Coronary artery (tissue), 2 donors: ENCODE measurements around the gene SLC43A3.

Experiments
- DNase-seq: peaks from one replicate; pipeline ENCODE4 v3.0.0-alpha.2; 2017; ENCODE audit warnings: low spot score
- H3K27ac ChIP-seq, 2 donors: fragments of 200-600 bp; sonication (generic); one replicate each; pipeline ENCODE4 v1.5.1; 2016 to 2019
- H3K4me3 ChIP-seq: fragments of 200-600 bp; sonication (generic); 2 replicates; pipeline ENCODE4 v1.5.1; 2016; ENCODE audit warnings: mild to moderate bottlenecking, moderate library complexity
- TF ChIP-seq, protein P1 (sequence below): fragments of 200-600 bp; sonication (generic); IDR thresholded peaks from one replicate; pipeline ENCODE4 v1.5.1; 2019; ENCODE audit warnings: antibody characterized with exemption

Gene SLC43A3

DNA sequence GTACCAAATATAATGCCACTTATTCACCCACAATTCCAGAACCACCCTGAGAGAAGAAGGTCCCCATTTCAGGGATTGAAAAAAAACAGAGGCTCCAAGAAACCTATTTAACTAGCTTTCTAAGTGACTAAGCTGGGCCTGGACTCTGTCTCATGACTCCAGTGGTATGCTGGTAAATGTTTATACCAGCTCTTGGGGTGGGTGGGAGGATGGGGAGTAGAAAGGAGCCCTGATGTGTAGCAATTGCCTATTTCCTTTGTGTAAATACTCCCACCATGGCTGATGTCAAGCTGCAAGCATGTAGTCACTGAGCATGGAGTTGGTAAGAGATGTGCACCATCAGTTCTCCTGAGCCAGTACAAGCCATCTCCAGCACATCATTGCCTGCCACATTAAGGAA is 48.7 kb downstream of the SLC43A3 start:
- TF ChIP-seq, protein P1, sequence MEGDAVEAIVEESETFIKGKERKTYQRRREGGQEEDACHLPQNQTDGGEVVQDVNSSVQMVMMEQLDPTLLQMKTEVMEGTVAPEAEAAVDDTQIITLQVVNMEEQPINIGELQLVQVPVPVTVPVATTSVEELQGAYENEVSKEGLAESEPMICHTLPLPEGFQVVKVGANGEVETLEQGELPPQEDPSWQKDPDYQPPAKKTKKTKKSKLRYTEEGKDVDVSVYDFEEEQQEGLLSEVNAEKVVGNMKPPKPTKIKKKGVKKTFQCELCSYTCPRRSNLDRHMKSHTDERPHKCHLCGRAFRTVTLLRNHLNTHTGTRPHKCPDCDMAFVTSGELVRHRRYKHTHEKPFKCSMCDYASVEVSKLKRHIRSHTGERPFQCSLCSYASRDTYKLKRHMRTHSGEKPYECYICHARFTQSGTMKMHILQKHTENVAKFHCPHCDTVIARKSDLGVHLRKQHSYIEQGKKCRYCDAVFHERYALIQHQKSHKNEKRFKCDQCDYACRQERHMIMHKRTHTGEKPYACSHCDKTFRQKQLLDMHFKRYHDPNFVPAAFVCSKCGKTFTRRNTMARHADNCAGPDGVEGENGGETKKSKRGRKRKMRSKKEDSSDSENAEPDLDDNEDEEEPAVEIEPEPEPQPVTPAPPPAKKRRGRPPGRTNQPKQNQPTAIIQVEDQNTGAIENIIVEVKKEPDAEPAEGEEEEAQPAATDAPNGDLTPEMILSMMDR = no peak
- no peak overlapping the region for H3K27ac ChIP-seq
- H3K4me3 ChIP-seq = no peak overlapping the region
- no peak for DNase-seq

DNA sequence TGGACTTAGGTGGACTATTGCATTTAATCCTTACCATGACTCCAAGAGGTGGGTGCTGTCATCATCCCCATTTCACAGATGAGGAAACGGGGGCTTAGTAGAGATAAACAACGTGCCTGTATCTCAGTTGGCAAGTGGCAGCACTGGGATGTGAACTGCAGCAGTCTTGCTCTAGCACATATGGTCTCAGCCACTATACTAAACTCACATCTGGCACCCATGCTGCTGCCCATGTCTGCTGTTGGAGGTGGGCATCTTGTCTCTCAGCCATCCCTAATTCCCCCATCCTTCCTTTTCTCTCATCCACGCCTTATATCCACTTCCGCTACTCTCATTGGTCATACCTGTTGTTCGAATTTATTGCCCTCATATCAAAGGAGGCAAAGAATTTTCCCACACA is 49.8 kb downstream of the SLC43A3 start:
- H3K27ac ChIP-seq = no peak overlapping the region
- TF ChIP-seq, protein P1 = no peak
- DNase-seq = no peak
- no peak overlapping the region for H3K4me3 ChIP-seq

DNA sequence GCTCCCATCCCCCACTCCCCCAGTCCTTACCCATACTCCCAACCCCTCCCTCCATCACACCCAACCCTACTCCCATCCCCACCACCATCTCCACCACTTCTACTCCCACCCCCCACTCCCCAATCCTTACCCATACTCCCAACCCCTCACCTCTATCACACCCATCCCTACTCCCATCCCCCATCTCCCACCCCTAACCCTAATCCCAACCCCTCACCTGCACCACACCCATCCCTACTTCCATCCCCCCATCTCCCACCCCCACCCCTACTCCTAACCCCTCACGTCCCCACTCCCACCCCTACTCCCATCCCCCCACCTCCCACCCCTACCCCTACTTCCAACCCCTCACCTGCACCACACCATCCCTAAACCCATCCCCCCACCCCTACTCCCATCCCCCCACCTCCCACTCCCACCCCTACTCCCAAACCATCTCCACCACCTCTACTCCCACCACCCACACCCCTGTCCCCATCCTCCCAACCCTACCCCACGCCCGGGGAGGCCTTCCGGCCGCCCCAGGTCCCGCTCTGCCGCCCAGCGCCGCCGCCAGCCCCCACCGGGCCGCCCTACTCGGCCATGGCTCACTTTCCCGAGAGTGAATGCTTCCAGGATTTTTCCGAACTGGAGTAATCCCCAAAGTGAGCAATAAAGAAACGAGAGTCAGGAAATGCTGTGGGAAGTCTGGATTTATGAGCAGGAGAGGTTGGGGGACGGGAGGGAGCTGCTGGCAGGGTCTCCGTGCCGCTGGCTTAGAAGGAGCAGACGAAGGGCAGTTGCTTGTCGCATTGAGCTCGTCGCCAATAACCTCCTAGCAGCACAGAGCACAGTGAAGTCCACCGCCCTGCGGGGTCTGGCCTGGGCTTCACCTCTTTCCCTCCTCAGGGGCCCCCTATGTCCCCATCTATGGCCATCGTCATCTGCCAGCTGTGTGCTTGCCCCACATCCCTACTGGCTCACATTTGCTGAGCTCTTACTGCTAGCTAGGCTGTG is 50.5 kb downstream of the SLC43A3 start:
- Histone ChIP-seq H3K4me3 (no peak overlapping the region), H3K27ac (no peak overlapping the region)
- no peak for DNase-seq
- TF ChIP-seq, protein P1 = no peak

DNA sequence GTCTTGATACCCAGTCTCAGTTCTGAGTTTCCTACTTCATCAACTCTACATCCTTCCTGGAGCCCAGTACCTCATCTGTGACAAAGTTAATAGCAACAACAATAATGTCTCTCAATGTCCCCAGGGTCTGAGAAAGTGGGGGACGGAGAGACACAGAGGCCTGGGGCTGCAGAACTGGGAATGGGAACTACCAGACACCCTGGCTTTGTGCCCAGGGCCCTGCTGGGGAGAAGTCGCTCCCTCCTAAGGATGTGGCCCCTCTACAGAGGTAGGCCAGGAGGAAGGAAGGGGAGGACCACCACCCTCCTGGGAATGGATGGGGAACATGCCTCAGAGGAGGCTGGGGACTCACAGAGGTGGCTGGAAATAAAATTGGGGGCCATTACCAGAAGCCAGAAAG is 51.4 kb downstream of the SLC43A3 start:
- no peak for DNase-seq
- Histone ChIP-seq H3K4me3 (no peak overlapping the region), H3K27ac (no peak overlapping the region)
- TF ChIP-seq, protein P1 = no peak

DNA sequence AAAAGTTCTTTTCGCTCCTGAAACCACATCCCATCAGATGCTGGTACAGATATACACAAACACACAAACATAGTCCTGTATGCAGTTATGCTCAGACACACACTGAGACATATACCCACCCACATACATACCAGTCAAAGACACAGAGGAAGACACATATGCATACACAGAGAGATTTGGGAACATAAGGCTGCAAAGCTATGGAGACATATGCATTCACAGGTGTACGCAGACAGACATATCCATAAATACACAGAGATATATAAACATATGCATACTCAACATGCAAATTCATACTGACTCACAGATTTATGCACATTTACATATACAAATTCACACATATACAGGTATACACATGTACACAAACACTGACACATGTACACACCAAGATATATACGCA is 52.0 kb downstream of the SLC43A3 start:
- Histone ChIP-seq H3K27ac (no peak overlapping the region), H3K4me3 (no peak overlapping the region)
- DNase-seq = no peak
- TF ChIP-seq, protein P1 = no peak

DNA sequence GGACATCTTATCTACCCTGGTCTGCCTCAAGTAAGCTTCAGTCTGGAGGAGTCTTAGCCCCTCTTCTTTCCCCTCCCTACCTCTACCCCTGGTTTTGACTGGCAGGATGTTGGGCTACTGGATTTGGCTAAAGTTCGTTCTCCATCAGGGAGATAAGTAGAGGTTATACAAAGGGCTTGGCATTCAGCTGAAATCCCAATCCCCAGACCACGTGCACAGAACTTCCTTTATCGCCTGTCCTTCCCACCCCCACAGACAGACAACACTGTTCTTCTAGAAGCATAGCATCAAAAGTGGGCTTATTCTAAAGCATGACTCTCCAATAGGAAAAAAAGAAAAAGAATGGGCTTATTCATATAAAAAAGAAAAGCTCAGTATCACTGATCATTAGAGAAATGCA is 53.8 kb downstream of the SLC43A3 start:
- no peak overlapping the region for H3K4me3 ChIP-seq
- TF ChIP-seq, protein P1 = no peak
- no peak overlapping the region for H3K27ac ChIP-seq
- DNase-seq = no peak

DNA sequence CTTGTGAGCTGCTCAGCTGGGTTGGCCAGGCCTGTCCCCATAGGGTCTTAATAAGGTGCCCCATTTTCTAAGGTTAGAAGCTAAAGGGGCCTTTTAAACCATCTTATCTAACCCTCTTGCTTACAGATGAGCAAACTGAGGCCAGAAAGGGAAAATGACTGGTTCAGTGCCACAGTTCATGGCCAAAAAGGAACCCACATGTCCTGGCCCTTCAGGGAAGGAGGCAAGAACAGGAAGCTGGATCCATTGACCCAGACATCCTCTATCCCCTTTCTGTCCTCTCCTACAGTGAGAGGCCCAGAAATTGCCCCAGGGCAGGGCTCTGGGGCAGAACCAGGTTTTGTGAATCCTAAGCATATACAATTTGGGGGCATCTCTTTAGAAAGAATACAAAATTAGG is 56.0 kb downstream of the SLC43A3 start:
- no peak overlapping the region for H3K27ac ChIP-seq
- TF ChIP-seq, protein P1 = no peak

More for the DNA sequence above, 56.0 kb downstream of the SLC43A3 start:
- H3K4me3 ChIP-seq = no peak overlapping the region
- no peak for DNase-seq
